ENCODE measurements around the gene LTBP2. TPM values are rescaled to one million over a fixed set of nuclear protein-coding genes. Genes with fewer than 3 reads are reported as not detected.

LTBP2 gene
- total RNA-seq, 3 donors from 2014 or later: 1.7 to 10.2 (median 3.0) TPM

- H3K4me3 ChIP-seq: no peak overlapping the region
- DNase-seq (peak in 1 of 3 donors; percentile 19), ATAC-seq (no peak)
- TF ChIP-seq CTCF (IDR thresholded peaks at IDR 0.05): no peak
- no peaks in the 10 kb centered on the region for H3K9me3 ChIP-seq
- no peaks in the 10 kb centered on the region for H3K36me3 ChIP-seq (ENCODE audit: low read depth)
- intact Hi-C loops (cut with DNase I, micrococcal nuclease): no loop called here
- H3K4me1 ChIP-seq (ENCODE audit: low read depth): no peaks in the 10 kb centered on the region
Measured at GRCh38 chr14:74500417-74501134, 111.5 kb downstream of the LTBP2 start.

DNA sequence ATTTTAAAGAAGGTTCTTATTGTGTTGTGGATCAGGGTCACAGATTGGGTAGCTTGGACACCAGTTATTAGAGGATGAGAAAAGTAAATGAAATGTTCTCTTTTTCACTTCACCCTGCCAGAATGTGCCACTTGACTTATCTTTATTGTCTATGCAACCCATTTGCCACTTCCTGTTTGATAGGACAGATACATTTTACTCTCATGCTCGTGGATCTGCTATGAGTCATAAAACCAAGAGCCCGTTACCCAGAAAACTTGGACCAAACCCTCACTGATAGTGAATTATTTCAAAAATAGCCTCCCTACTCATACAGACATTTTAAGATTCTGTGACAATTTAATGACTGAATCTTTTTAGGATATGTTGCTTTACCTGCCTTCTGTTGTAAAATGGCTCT is 116.7 kb downstream of the LTBP2 start:
- H3K36me3 ChIP-seq (ENCODE audit: low read depth): no peaks in the 10 kb centered on the region
- intact Hi-C loops (cut with DNase I, micrococcal nuclease): no loop called here
- ATAC-seq (no peak), DNase-seq (no peak)
- no peak for TF ChIP-seq CTCF (IDR thresholded peaks at IDR 0.05)
- no peaks in the 10 kb centered on the region for H3K9me3 ChIP-seq
- H3K4me3 ChIP-seq: no peak overlapping the region
- peaks cover 18% of the 10 kb centered on the region for H3K4me1 ChIP-seq (ENCODE audit: low read depth)

DNA sequence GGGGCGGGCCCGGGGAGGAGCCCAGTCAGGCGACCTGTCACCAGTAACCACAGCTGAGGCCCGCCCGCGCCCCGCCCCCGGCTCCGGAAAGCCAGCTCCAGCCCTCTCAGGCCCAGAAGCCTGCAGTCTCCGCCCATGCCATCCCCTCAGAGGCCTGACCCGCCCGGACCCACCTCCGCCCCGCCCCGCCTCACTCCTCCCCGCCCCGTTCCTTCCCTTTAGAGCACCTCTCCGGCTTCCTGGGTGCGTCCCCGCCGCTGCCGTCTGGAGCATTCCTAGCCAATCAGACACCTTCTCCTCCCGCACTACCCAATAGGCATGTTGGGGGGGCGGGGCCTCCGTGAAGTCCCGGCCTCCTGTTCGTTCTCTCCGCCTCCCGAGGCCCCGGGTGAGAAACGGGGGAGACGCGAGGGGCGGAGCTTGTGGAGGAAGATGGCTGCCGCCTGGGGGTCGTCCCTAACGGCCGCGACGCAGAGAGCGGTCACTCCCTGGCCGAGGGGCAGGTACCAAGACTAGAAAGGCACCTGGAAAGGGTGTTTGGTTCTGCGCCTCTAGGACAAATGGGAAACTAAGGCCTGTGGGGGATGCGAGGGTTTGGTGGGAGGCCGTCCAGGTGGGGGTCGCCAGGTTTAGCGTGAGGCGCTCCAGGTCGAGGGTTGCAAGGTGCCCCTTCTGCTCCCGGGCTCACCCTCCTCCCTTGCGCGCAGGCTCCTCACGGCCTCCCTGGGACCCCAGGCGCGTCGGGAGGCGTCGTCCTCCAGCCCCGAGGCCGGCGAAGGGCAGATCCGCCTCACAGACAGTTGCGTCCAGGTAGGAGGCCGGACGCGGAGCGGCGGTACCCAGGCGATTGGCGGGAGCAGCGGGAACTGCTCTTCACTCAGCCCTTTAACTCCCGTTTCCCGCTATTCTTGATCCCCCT is 118.4 kb downstream of the LTBP2 start, which contains the start of gene ISCA2:
Gene ISCA2, plus strand, starts transcription at position 423 of the 919 bp plus-strand sequence. Its CDS starts 10 bp downstream, at position 433.
- intact Hi-C loops (cut with DNase I, micrococcal nuclease): no loop called here
- Histone ChIP-seq H3K4me3 (peak within 1 kb of the TSS; percentile 45), H3K4me1 (ENCODE audit: low read depth) (peaks cover 18% of the 10 kb centered on the region), H3K36me3 (ENCODE audit: low read depth) (no peaks in the 10 kb centered on the region), H3K9me3 (no peaks in the 10 kb centered on the region)
- no peak for TF ChIP-seq CTCF (IDR thresholded peaks at IDR 0.05)
- peak; percentile 100 for DNase-seq
- peak; percentile 94 for ATAC-seq

GRCh38 chr14:74492776-74493342 is 119.2 kb downstream of the LTBP2 start, which contains the start of gene NPC2:
NPC2 (minus strand) TSS chr14:74493305; CDS start chr14:74493274, 31 bp downstream.
- DNase-seq (no peak), ATAC-seq (peak; percentile 21)
- Histone ChIP-seq H3K36me3 (ENCODE audit: low read depth) (no peaks in the 10 kb centered on the region), H3K4me1 (ENCODE audit: low read depth) (peaks cover 18% of the 10 kb centered on the region), H3K4me3 (peak within 1 kb of the TSS; percentile 45), H3K9me3 (no peaks in the 10 kb centered on the region)
- intact Hi-C loops (cut with DNase I, micrococcal nuclease): no loop called here
- no peak for TF ChIP-seq CTCF (IDR thresholded peaks at IDR 0.05)

DNA sequence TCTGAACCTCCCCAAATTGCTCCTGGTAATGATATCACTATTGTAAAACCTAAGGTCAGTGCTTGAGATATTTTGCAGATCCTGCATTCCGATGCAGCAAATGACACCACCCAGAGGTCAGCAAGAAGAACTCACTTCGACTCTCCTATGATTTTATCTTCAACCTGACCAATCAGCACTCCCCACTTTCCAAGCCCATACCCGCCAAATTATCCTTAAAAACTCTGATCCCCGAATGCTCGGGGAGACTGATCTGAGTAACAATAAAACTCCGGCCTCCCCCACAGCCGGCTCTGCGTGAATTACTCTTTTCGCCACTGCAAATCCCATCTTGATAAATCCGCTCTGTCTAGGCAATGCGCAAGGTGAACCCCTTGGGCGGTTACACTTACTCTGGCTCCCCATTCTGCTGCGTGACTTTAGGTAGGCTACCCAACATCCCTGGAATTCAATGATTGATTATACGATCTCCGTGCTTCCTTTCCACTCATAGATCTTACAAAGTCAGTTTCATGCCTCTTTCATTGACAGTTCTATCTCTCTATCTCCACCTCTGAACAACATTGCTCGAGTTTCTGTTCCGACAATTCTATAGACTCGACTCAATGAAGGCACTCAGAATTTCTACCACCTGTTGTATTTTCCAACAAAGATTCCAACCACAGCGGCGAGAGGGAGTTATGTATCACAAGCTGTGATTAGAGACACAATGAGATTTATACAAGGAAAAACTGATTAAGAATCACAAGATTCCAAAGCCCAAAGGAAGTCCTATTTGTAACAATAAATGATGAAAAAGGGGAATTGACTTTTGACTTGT is 119.9 kb downstream of the LTBP2 start:
- ATAC-seq: no peak
- H3K4me1 ChIP-seq (ENCODE audit: low read depth): peaks cover 18% of the 10 kb centered on the region
- DNase-seq: peak in 1 of 3 donors; percentile 34
- no peaks in the 10 kb centered on the region for H3K9me3 ChIP-seq
- peak overlapping the region; percentile 25 for H3K4me3 ChIP-seq
- no peak for TF ChIP-seq CTCF (IDR thresholded peaks at IDR 0.05)
- H3K36me3 ChIP-seq (ENCODE audit: low read depth): no peaks in the 10 kb centered on the region
- intact Hi-C loops (cut with DNase I, micrococcal nuclease): no loop called here

All from mucosa of descending colon (tissue), 3 donors.